Activated naive CD4-positive, alpha-beta T cell treated with anti-CD3 and anti-CD28 coated beads for 36 hours (primary cell): ENCODE measurements around the gene LIM2. TPM values are rescaled to one million over a fixed set of nuclear protein-coding genes. Genes with fewer than 3 reads are reported as not detected.

Experiments
- CTCF ChIA-PET: fragments of 350-600 bp; sonication (Branson Sonifier 250); formaldehyde crosslinking; loops from one replicate; lab custom pipeline; 2021; ENCODE audit warnings: antibody characterized with exemption; lab: Charles Lee
- DNase-seq: peaks from one replicate; pipeline ENCODE4 v3.0.0-alpha.2; 2020
- H3K27ac Mint-ChIP-seq: one replicate; pipeline ENCODE4 v1.8.0; 2021; ENCODE audit warnings: mild to moderate bottlenecking, mixed read lengths
- H3K27me3 Mint-ChIP-seq: one replicate; pipeline ENCODE4 v1.8.0; 2021; ENCODE audit warnings: low read depth, mixed read lengths
- H3K36me3 Mint-ChIP-seq: one replicate; pipeline ENCODE4 v1.8.0; 2021; ENCODE audit warnings: low read depth, mixed read lengths
- H3K4me1 Mint-ChIP-seq: one replicate; pipeline ENCODE4 v1.8.0; 2021; ENCODE audit warnings: low read depth, mixed read lengths
- H3K4me3 Mint-ChIP-seq: one replicate; pipeline ENCODE4 v1.8.0; 2021; ENCODE audit warnings: mild to moderate bottlenecking, moderate library complexity, mixed read lengths
- H3K9me3 Mint-ChIP-seq: one replicate; pipeline ENCODE4 v1.8.0; 2021; ENCODE audit warnings: mixed read lengths
- intact Hi-C: fragments of 100-400 bp; cut with micrococcal nuclease; formaldehyde crosslinking; loops from one replicate; pipeline ENCODE4 v1.15.1; 2023
- total RNA-seq, 2 experiments: library from RNA; stranded (reverse); gene quantifications; one replicate each; pipeline ENCODE4 v1.2.3, GENCODE V29; 2021

Gene LIM2
- total RNA-seq, 2 experiments from 2014 or later, result not detected

GRCh38 chr19:51341976-51342580 lies 45.7 kb downstream of the LIM2 start, which contains the start of gene VSIG10L:
TSS of gene VSIG10L (minus strand) at chr19:51342139. CDS start at chr19:51342124, 15 bp downstream.
- H3K36me3 Mint-ChIP-seq, result peaks cover 7% of the 10 kb centered on the region
- peak within 1 kb of the TSS; percentile 31 for H3K27ac Mint-ChIP-seq
- CTCF ChIA-PET, result interaction anchor here (0.6 to 0.9 kb wide), 6 partner anchors 8 to 435 kb away, joined by 3 to 5 read pairs (median 3); no protein-coding TSS in a partner anchor
- H3K27me3 Mint-ChIP-seq, result no peaks in the 10 kb centered on the region
- no peak for DNase-seq
- H3K9me3 Mint-ChIP-seq, result no peaks in the 10 kb centered on the region
- H3K4me3 Mint-ChIP-seq, result peak within 1 kb of the TSS; percentile 55
- H3K4me1 Mint-ChIP-seq, result peaks cover 13% of the 10 kb centered on the region
- intact Hi-C loops, result no loop called here

GRCh38 chr19:51341066-51341465 lies 46.7 kb downstream of the LIM2 start:
- H3K27ac Mint-ChIP-seq, result no peak overlapping the region
- CTCF ChIA-PET, result interaction anchor here (0.7 to 1.7 kb wide), 3 partner anchors 67 to 437 kb away, joined by 3 to 6 read pairs (median 3); no protein-coding TSS in a partner anchor
- no peak for DNase-seq
- H3K9me3 Mint-ChIP-seq, result no peaks in the 10 kb centered on the region
- H3K36me3 Mint-ChIP-seq, result peaks cover 3% of the 10 kb centered on the region
- peak overlapping the region; percentile 55 for H3K4me3 Mint-ChIP-seq
- H3K4me1 Mint-ChIP-seq, result peaks cover 13% of the 10 kb centered on the region
- intact Hi-C loops, result no loop called here
- H3K27me3 Mint-ChIP-seq, result no peaks in the 10 kb centered on the region

GRCh38 chr19:51339687-51340656 lies 47.8 kb downstream of the LIM2 start:
- intact Hi-C loops, result loop anchor here (1.0 to 5.0 kb wide), 6 partner anchors 27 to 317 kb away; no protein-coding TSS in a partner anchor
- H3K36me3 Mint-ChIP-seq, result peaks cover 3% of the 10 kb centered on the region
- H3K4me1 Mint-ChIP-seq, result peaks cover 13% of the 10 kb centered on the region
- H3K27me3 Mint-ChIP-seq, result no peaks in the 10 kb centered on the region
- no peaks in the 10 kb centered on the region for H3K9me3 Mint-ChIP-seq
- peak overlapping the region; percentile 58 for H3K27ac Mint-ChIP-seq
- peak overlapping the region; percentile 83 for H3K4me3 Mint-ChIP-seq
- CTCF ChIA-PET, result interaction anchor here (0.6 to 1.8 kb wide), 10 partner anchors 44 to 160 kb away, joined by 3 to 6 read pairs (median 4); no protein-coding TSS in a partner anchor
- DNase-seq, result peak; percentile 99

GRCh38 chr19:51339313-51339686 lies 48.5 kb downstream of the LIM2 start:
- no peak for DNase-seq
- Mint-ChIP-seq H3K4me1 (peaks cover 13% of the 10 kb centered on the region), H3K27me3 (no peaks in the 10 kb centered on the region), H3K27ac (peak overlapping the region; percentile 58), H3K36me3 (no peaks in the 10 kb centered on the region), H3K9me3 (no peaks in the 10 kb centered on the region), H3K4me3 (peak overlapping the region; percentile 83)
- CTCF ChIA-PET, result interaction anchor here (0.6 to 1.8 kb wide), 10 partner anchors 44 to 159 kb away, joined by 3 to 8 read pairs (median 4); no protein-coding TSS in a partner anchor
- intact Hi-C loops, result loop anchor here (1.0 to 5.0 kb wide), 6 partner anchors 28 to 318 kb away; no protein-coding TSS in a partner anchor

GRCh38 chr19:51338563-51339312 lies 49.0 kb downstream of the LIM2 start:
- Mint-ChIP-seq H3K4me1 (peaks cover 13% of the 10 kb centered on the region), H3K36me3 (no peaks in the 10 kb centered on the region), H3K27ac (peak overlapping the region; percentile 46), H3K27me3 (no peaks in the 10 kb centered on the region), H3K4me3 (peak overlapping the region; percentile 83), H3K9me3 (no peaks in the 10 kb centered on the region)
- DNase-seq, result peak; percentile 91
- CTCF ChIA-PET, result interaction anchor here (0.7 to 1.8 kb wide), 15 partner anchors 16 to 134 kb away, joined by 3 to 8 read pairs (median 4); no protein-coding TSS in a partner anchor
- intact Hi-C loops, result loop anchor here (1.0 to 5.0 kb wide), 6 partner anchors 29 to 319 kb away; no protein-coding TSS in a partner anchor

- no peaks in the 10 kb centered on the region for H3K27me3 Mint-ChIP-seq
- H3K9me3 Mint-ChIP-seq, result no peaks in the 10 kb centered on the region
- no peaks in the 10 kb centered on the region for H3K36me3 Mint-ChIP-seq
- H3K27ac Mint-ChIP-seq, result no peak overlapping the region
- CTCF ChIA-PET, result interaction anchor here (0.7 to 1.8 kb wide), 10 partner anchors 17 to 104 kb away, joined by 3 to 8 read pairs (median 4); no protein-coding TSS in a partner anchor
- intact Hi-C loops, result loop anchor here (5.0 kb wide), 1 partner anchor 179 kb away; no protein-coding TSS in a partner anchor
- peak overlapping the region; percentile 83 for H3K4me3 Mint-ChIP-seq
- DNase-seq, result no peak
- H3K4me1 Mint-ChIP-seq, result peaks cover 13% of the 10 kb centered on the region
These were observed 49.8 kb downstream of the LIM2 start for GRCh38 chr19:51337861-51338562.

- peaks cover 13% of the 10 kb centered on the region for H3K4me1 Mint-ChIP-seq
- H3K36me3 Mint-ChIP-seq, result no peaks in the 10 kb centered on the region
- H3K27me3 Mint-ChIP-seq, result no peaks in the 10 kb centered on the region
- H3K4me3 Mint-ChIP-seq, result no peak overlapping the region
- intact Hi-C loops, result loop anchor here (5.0 kb wide), 1 partner anchor 180 kb away; no protein-coding TSS in a partner anchor
- CTCF ChIA-PET, result interaction anchor here (0.7 to 1.0 kb wide), 5 partner anchors 18 to 70 kb away, joined by 3 to 5 read pairs (median 5); no protein-coding TSS in a partner anchor
- no peak overlapping the region for H3K27ac Mint-ChIP-seq
- no peaks in the 10 kb centered on the region for H3K9me3 Mint-ChIP-seq
- DNase-seq, result no peak
These were observed 50.5 kb downstream of the LIM2 start for GRCh38 chr19:51337141-51337860.

- Mint-ChIP-seq H3K4me3 (no peak overlapping the region), H3K27ac (no peak overlapping the region), H3K9me3 (peaks cover 1% of the 10 kb centered on the region), H3K27me3 (peaks cover 21% of the 10 kb centered on the region), H3K4me1 (peaks cover 5% of the 10 kb centered on the region), H3K36me3 (no peaks in the 10 kb centered on the region)
- DNase-seq, result no peak
- CTCF ChIA-PET, result interaction anchor here (0.7 kb wide), 1 partner anchor 25 kb away, joined by 3 read pairs; no protein-coding TSS in a partner anchor
- intact Hi-C loops, result no loop called here
These were observed 53.8 kb downstream of the LIM2 start for GRCh38 chr19:51333836-51334460.

GRCh38 chr19:51331716-51332115 lies 56.1 kb downstream of the LIM2 start:
- H3K27me3 Mint-ChIP-seq, result peaks cover 34% of the 10 kb centered on the region
- no peak overlapping the region for H3K27ac Mint-ChIP-seq
- H3K36me3 Mint-ChIP-seq, result no peaks in the 10 kb centered on the region
- DNase-seq, result no peak
- peaks cover 5% of the 10 kb centered on the region for H3K4me1 Mint-ChIP-seq
- H3K4me3 Mint-ChIP-seq, result no peak overlapping the region
- CTCF ChIA-PET, result no interaction called here
- intact Hi-C loops, result no loop called here
- peaks cover 1% of the 10 kb centered on the region for H3K9me3 Mint-ChIP-seq

GRCh38 chr19:51331193-51331592 lies 56.6 kb downstream of the LIM2 start:
- Mint-ChIP-seq H3K4me1 (peaks cover 5% of the 10 kb centered on the region), H3K9me3 (peaks cover 1% of the 10 kb centered on the region), H3K36me3 (no peaks in the 10 kb centered on the region), H3K4me3 (no peak overlapping the region), H3K27ac (no peak overlapping the region), H3K27me3 (peaks cover 39% of the 10 kb centered on the region)
- CTCF ChIA-PET, result no interaction called here
- intact Hi-C loops, result no loop called here
- DNase-seq, result no peak
